ENCODE results near the gene DLK1. TPM values are rescaled to one million over a fixed set of nuclear protein-coding genes. Genes with fewer than 3 reads are reported as not detected.
A peak's percentile ranks its signal among the peaks of the same experiment; 100 is the strongest.

The DLK1 gene
- polyA plus RNA-seq, 1 of the 3 experiments (the other 2 are of a cell fraction) = 1.7 TPM

GRCh38 chr14:100767788-100768536, 41.3 kb downstream of the DLK1 start:
- Histone ChIP-seq H3K79me2 (ENCODE audit: insufficient read depth) (no peaks in the 10 kb centered on the region), H4K20me1 (ENCODE audit: insufficient read depth) (no peaks in the 10 kb centered on the region), H3K27me3 (ENCODE audit: insufficient read depth) (no peaks in the 10 kb centered on the region; the same call in 1 of the 2 replicates), H3F3A (replicated peaks; ENCODE audit: insufficient read depth) (no peaks in the 10 kb centered on the region), H3K36me3 (replicated peaks in 1 of 2; ENCODE audit: control insufficient read depth in 1 of 2, insufficient read depth in 2 of 2, low read length in 1 of 2) (no peaks in the 10 kb centered on the region), H3K4me2 (no peak overlapping the region), H3K9me3 (no peaks in the 10 kb centered on the region), H3K27ac (ENCODE audit: low read depth in 2 of 2, low read length in 1 of 2) (peak overlapping the region in 1 of 2 experiments; percentile 47; a peak in 1 of 4 replicates), H3K9me2 (no peaks in the 10 kb centered on the region), H3K4me3 (ENCODE audit: low read depth in 2 of 2, low read length in 1 of 2) (no peak overlapping the region), H3K4me1 (ENCODE audit: control insufficient read depth in 1 of 2, insufficient read depth in 2 of 2, low read depth in 1 of 2, low read length in 1 of 2) (peaks cover 0 to 35% of the 10 kb centered on the region in 2 experiments; a peak in 1 of 4 replicates), H3K9ac (no peak overlapping the region), H2AFZ (ENCODE audit: low read depth) (no peak overlapping the region)
- ChIA-PET POLR2A (interaction anchor here (1.5 kb wide), 1 partner anchor 35 kb away, joined by 3 read pairs; no protein-coding TSS in a partner anchor), CTCF (interaction anchor here (1.0 to 2.9 kb wide), 2 partner anchors 34 to 133 kb away, joined by 3 to 13 read pairs; no protein-coding TSS in a partner anchor)
- no peak for TF ChIP-seq GATA2 (CRISPR knock-in tag; IDR thresholded peaks at IDR 0.05)
- no peak for TF ChIP-seq POLR2AphosphoS5 (IDR thresholded peaks at IDR 0.05; ENCODE audit: low read depth, low read length)
- no peak for TF ChIP-seq SIN3A (IDR thresholded peaks at IDR 0.05; ENCODE audit: borderline replicate concordance, low read depth, low read length)
- no peak for TF ChIP-seq YY1 (IDR thresholded peaks at IDR 0.05; ENCODE audit: low read depth)
- no peak for TF ChIP-seq TEAD4 (IDR thresholded peaks at IDR 0.05; ENCODE audit: borderline replicate concordance, insufficient read depth)
- no peak for TF ChIP-seq FOXJ3 (CRISPR knock-in tag; IDR thresholded peaks at IDR 0.05)
- DNase-seq = no peak
- WGBS (ENCODE audit: low lambda C conversion rate) = 52% methylated on average over 14 of the region's 14 CpGs

GRCh38 chr14:100769035-100769939, 42.6 kb downstream of the DLK1 start:
- H3K27me3 ChIP-seq (ENCODE audit: insufficient read depth) = no peaks in the 10 kb centered on the region; the same call in 1 of the 2 replicates
- CTCF ChIA-PET = interaction anchor here (0.6 to 2.9 kb wide), 7 partner anchors 98 to 348 kb away, joined by 3 to 13 read pairs (median 3); partner anchors contain the start of gene RTL1
- no peaks in the 10 kb centered on the region for H4K20me1 ChIP-seq (ENCODE audit: insufficient read depth)
- no peak overlapping the region for H2AFZ ChIP-seq (ENCODE audit: low read depth)
- H3K36me3 ChIP-seq (replicated peaks in 1 of 2; ENCODE audit: control insufficient read depth in 1 of 2, insufficient read depth in 2 of 2, low read length in 1 of 2) = no peaks in the 10 kb centered on the region
- no peak for TF ChIP-seq TCF12 (IDR thresholded peaks at IDR 0.05)
- no peak for DNase-seq
- H3K9me3 ChIP-seq = no peaks in the 10 kb centered on the region
- peaks cover 0 to 48% of the 10 kb centered on the region in 2 experiments; a peak in 1 of 4 replicates for H3K4me1 ChIP-seq (ENCODE audit: control insufficient read depth in 1 of 2, insufficient read depth in 2 of 2, low read depth in 1 of 2, low read length in 1 of 2)
- peak overlapping the region in 1 of 2 experiments; percentile 78; a peak in 2 of 4 replicates for H3K27ac ChIP-seq (ENCODE audit: low read depth in 2 of 2, low read length in 1 of 2)
- POLR2A ChIA-PET = interaction anchor here (2.5 kb wide), 1 partner anchor 14 kb away, joined by 26 read pairs; no protein-coding TSS in a partner anchor
- WGBS (ENCODE audit: low lambda C conversion rate) = 53% methylated on average over 21 of the region's 32 CpGs
- H3F3A ChIP-seq (replicated peaks; ENCODE audit: insufficient read depth) = no peaks in the 10 kb centered on the region
- H3K9ac ChIP-seq = no peak overlapping the region
- H3K4me2 ChIP-seq = no peak overlapping the region
- no peak overlapping the region for H3K4me3 ChIP-seq (ENCODE audit: low read depth in 2 of 2, low read length in 1 of 2)
- no peaks in the 10 kb centered on the region for H3K79me2 ChIP-seq (ENCODE audit: insufficient read depth)
- no peaks in the 10 kb centered on the region for H3K9me2 ChIP-seq

GRCh38 chr14:100770046-100770445, 43.4 kb downstream of the DLK1 start:
- H3K4me2 ChIP-seq = no peak overlapping the region
- no peaks in the 10 kb centered on the region for H3K9me2 ChIP-seq
- H3K27ac ChIP-seq (ENCODE audit: low read depth in 2 of 2, low read length in 1 of 2) = peak overlapping the region in 1 of 2 experiments; percentile 78; a peak in 2 of 4 replicates
- TF ChIP-seq ELF1 (IDR thresholded peaks at IDR 0.05) (no peak), NRF1 (IDR thresholded peaks at IDR 0.05; ENCODE audit: low read depth, low read length) (no peak), CHD2 (IDR thresholded peaks at IDR 0.05; ENCODE audit: low read length, partially characterized antibody) (no peak), YY1 (IDR thresholded peaks at IDR 0.05; ENCODE audit: low read depth) (no peak)
- no peaks in the 10 kb centered on the region for H3K9me3 ChIP-seq
- no peaks in the 10 kb centered on the region for H3F3A ChIP-seq (replicated peaks; ENCODE audit: insufficient read depth)
- H3K27me3 ChIP-seq (ENCODE audit: insufficient read depth) = no peaks in the 10 kb centered on the region; the same call in 1 of the 2 replicates
- WGBS (ENCODE audit: low lambda C conversion rate) = 37% methylated on average over 4 of the region's 4 CpGs
- H2AFZ ChIP-seq (ENCODE audit: low read depth) = no peak overlapping the region
- ChIA-PET CTCF (interaction anchor here (0.6 to 4.6 kb wide), 7 partner anchors 131 to 385 kb away, joined by 3 to 15 read pairs (median 4); partner anchors contain the start of gene RTL1), POLR2A (interaction anchor here (0.6 to 4.0 kb wide), 8 partner anchors 13 to 362 kb away, joined by 3 to 26 read pairs (median 6); no protein-coding TSS in a partner anchor)
- no peak overlapping the region for H3K9ac ChIP-seq
- H3K4me1 ChIP-seq (ENCODE audit: control insufficient read depth in 1 of 2, insufficient read depth in 2 of 2, low read depth in 1 of 2, low read length in 1 of 2) = peaks cover 0 to 53% of the 10 kb centered on the region in 2 experiments; a peak in 1 of 4 replicates
- H3K4me3 ChIP-seq (ENCODE audit: low read depth in 2 of 2, low read length in 1 of 2) = no peak overlapping the region
- no peaks in the 10 kb centered on the region for H3K79me2 ChIP-seq (ENCODE audit: insufficient read depth)
- H4K20me1 ChIP-seq (ENCODE audit: insufficient read depth) = no peaks in the 10 kb centered on the region
- H3K36me3 ChIP-seq (replicated peaks in 1 of 2; ENCODE audit: control insufficient read depth in 1 of 2, insufficient read depth in 2 of 2, low read length in 1 of 2) = no peaks in the 10 kb centered on the region
- DNase-seq = no peak

Measured in SK-N-SH (cell line).